WTC11 (cell line): ENCODE data around the gene RYR2. TPM values are rescaled to one million over a fixed set of nuclear protein-coding genes. Genes with fewer than 3 reads are reported as not detected.

Experiments used
- ATAC-seq: fragments of 200-7000 bp; cut with Tn5 transposase; 2 replicates; pipeline ENCODE4 v1.10.0; 2021; ENCODE audit warnings: mild to moderate bottlenecking, moderate library complexity
- CTCF ChIA-PET: fragments of 300-600 bp; sonication (Branson Sonifier 250); formaldehyde crosslinking; loops from one replicate; lab custom pipeline; 2021; ENCODE audit warnings: antibody characterized with exemption; lab: Charles Lee
- POLR2A ChIA-PET: fragments of 350-600 bp; sonication (Branson Sonifier 250); formaldehyde crosslinking; loops from one replicate; lab custom pipeline; 2021; ENCODE audit warnings: antibody characterized with exemption; lab: Charles Lee
- DNase-seq: peaks from one replicate; pipeline ENCODE4 v3.0.0; 2021; ENCODE audit warnings: low spot score
- H3K27ac Mint-ChIP-seq: 2 replicates; pipeline ENCODE4 v1.8.0; 2021; ENCODE audit warnings: mixed read lengths
- H3K27me3 Mint-ChIP-seq: 2 replicates; pipeline ENCODE4 v1.8.0; 2021; ENCODE audit warnings: low read depth, mild to moderate bottlenecking, moderate library complexity, mixed read lengths
- H3K36me3 Mint-ChIP-seq: 2 replicates; pipeline ENCODE4 v1.8.0; 2021; ENCODE audit warnings: mixed read lengths
- H3K4me1 Mint-ChIP-seq: 2 replicates; pipeline ENCODE4 v1.8.0; 2022; ENCODE audit warnings: mixed read lengths
- H3K4me3 Mint-ChIP-seq: 2 replicates; pipeline ENCODE4 v1.8.0; 2021; ENCODE audit warnings: mild to moderate bottlenecking, moderate library complexity, mixed read lengths
- H3K9me3 Mint-ChIP-seq: 2 replicates; pipeline ENCODE4 v1.8.0; 2021; ENCODE audit warnings: mixed read lengths
- CREB1 ChIP-seq: sonication (generic); formaldehyde crosslinking; IDR thresholded peaks from 2 replicates; pipeline ENCODE4 v1.8.0; 2023; ENCODE audit warnings: mild to moderate bottlenecking, missing genetic modification reagents
- CREM ChIP-seq: sonication (generic); formaldehyde crosslinking; IDR thresholded peaks from 2 replicates; pipeline ENCODE4 v1.8.1; 2022; ENCODE audit warnings: mild to moderate bottlenecking, missing genetic modification reagents, moderate library complexity
- FOXK1 ChIP-seq: sonication (generic); formaldehyde crosslinking; IDR thresholded peaks from 2 replicates; pipeline ENCODE4 v1.8.0; 2022; ENCODE audit warnings: mild to moderate bottlenecking, moderate library complexity, missing genetic modification reagents
- IRF2 ChIP-seq: sonication (generic); formaldehyde crosslinking; IDR thresholded peaks from 2 replicates; pipeline ENCODE4 v1.8.0; 2022; ENCODE audit warnings: low read depth, missing genetic modification reagents, borderline replicate concordance
- KAT7 ChIP-seq: sonication (generic); formaldehyde crosslinking; IDR thresholded peaks from 2 replicates; pipeline ENCODE4 v1.8.1; 2023; ENCODE audit warnings: missing genetic modification reagents, mild to moderate bottlenecking, borderline replicate concordance
- MXD4 ChIP-seq: fragments of 250-450 bp; sonication (Bioruptor Pico); IDR thresholded peaks from 2 replicates; pipeline ENCODE4 v1.8.0; 2021; ENCODE audit warnings: mild to moderate bottlenecking, moderate library complexity, borderline replicate concordance
- NFE2L1 ChIP-seq: sonication (generic); formaldehyde crosslinking; IDR thresholded peaks from 2 replicates; pipeline ENCODE4 v1.8.1; 2023; ENCODE audit warnings: missing genetic modification reagents
- SP1 ChIP-seq: sonication (generic); formaldehyde crosslinking; conservative IDR thresholded peaks from 2 replicates; pipeline ENCODE4 v1.8.1; 2022; ENCODE audit warnings: missing genetic modification reagents
- ZBTB21 ChIP-seq: sonication (generic); formaldehyde crosslinking; IDR thresholded peaks from 2 replicates; pipeline ENCODE4 v1.8.1; 2023; ENCODE audit warnings: mild to moderate bottlenecking, missing genetic modification reagents, borderline replicate concordance
- ZNF423 ChIP-seq: fragments of 250-450 bp; sonication (Bioruptor Pico); IDR thresholded peaks from 2 replicates; pipeline ENCODE4 v2.1.2; 2022; ENCODE audit warnings: mild to moderate bottlenecking, moderate library complexity
- ZNF671 ChIP-seq: fragments of 250-450 bp; sonication (Bioruptor Pico); IDR thresholded peaks from 2 replicates; pipeline ENCODE4 v1.8.0; 2021; ENCODE audit warnings: mild to moderate bottlenecking
- total RNA-seq: library from RNA; stranded (reverse); gene quantifications from 3 replicates; pipeline ENCODE4 v1.2.3, GENCODE V29; 2021
- TF ChIP-seq, protein P1 (sequence below): sonication (generic); formaldehyde crosslinking; IDR thresholded peaks from 2 replicates; pipeline ENCODE4 v1.8.0; 2022; ENCODE audit warnings: mild to moderate bottlenecking, missing genetic modification reagents
- TF ChIP-seq, protein P2 (sequence below): sonication (generic); formaldehyde crosslinking; IDR thresholded peaks from 2 replicates; pipeline ENCODE4 v1.8.0; 2022; ENCODE audit warnings: mild to moderate bottlenecking, missing genetic modification reagents
- TF ChIP-seq, protein P3 (sequence below): sonication (generic); formaldehyde crosslinking; IDR thresholded peaks from 2 replicates; pipeline ENCODE4 v1.8.1; 2023; ENCODE audit warnings: mild to moderate bottlenecking, missing genetic modification reagents
- TF ChIP-seq, protein P4 (sequence below): sonication (generic); formaldehyde crosslinking; IDR thresholded peaks from 2 replicates; pipeline ENCODE4 v1.8.1; 2022; ENCODE audit warnings: mild to moderate bottlenecking, missing genetic modification reagents, moderate library complexity, borderline replicate concordance
- TF ChIP-seq, protein P5 (sequence below): fragments of 250-450 bp; sonication (Bioruptor Pico); conservative IDR thresholded peaks from 2 replicates; pipeline ENCODE4 v1.9.0; 2021; ENCODE audit warnings: mild to moderate bottlenecking
- TF ChIP-seq, protein P6 (sequence below): sonication (generic); formaldehyde crosslinking; IDR thresholded peaks from 2 replicates; pipeline ENCODE4 v1.8.0; 2022; ENCODE audit warnings: mild to moderate bottlenecking, missing genetic modification reagents
- TF ChIP-seq, protein P7 (sequence below): fragments of 250-450 bp; sonication (Bioruptor Pico); IDR thresholded peaks from 2 replicates; pipeline ENCODE4 v1.9.0; 2021; ENCODE audit warnings: mild to moderate bottlenecking
- TF ChIP-seq, protein P8 (sequence below): fragments of 250-450 bp; sonication (Bioruptor Pico); IDR thresholded peaks from 2 replicates; pipeline ENCODE4 v2.1.2; 2022; ENCODE audit warnings: mild to moderate bottlenecking, moderate library complexity

RYR2 gene
- total RNA-seq, 1 experiment from 2014 or later, result 7.9 TPM

DNA sequence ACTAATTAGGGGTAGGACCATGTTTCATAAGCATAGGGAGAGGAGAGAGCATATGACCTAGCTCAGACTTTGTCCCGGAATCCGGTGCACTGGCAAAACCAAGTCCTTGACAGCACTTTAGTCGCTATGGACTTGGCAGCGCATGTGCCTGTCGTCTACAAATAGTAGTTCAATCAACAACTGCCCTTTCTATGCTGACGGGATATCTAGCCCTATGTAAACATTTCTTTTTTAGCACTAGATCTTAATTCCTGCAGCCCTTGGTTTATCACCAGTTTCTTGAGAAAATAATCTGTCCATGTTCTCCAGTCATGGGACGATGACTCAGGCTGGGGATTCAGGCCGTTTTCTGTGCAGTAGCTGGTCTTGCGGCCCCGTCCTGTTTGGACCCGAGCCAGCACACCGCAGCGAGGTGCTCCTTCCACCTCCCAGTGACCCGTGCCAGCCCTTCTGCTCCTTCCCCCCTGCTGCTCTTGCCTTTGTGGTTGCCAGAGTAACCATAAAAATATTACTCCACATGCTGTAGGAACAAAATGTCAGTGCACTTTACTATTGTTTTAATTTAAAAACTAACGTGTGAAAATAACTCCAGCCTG lies 29.1 kb upstream of the RYR2 start:
- TF ChIP-seq IRF2 (CRISPR knock-in tag) (no peak), FOXK1 (no peak), MXD4 (CRISPR knock-in tag) (no peak), CREM (CRISPR knock-in tag) (no peak), SP1 (CRISPR knock-in tag) (no peak), KAT7 (no peak), ZNF423 (CRISPR knock-in tag) (no peak), CREB1 (no peak), NFE2L1 (CRISPR knock-in tag) (no peak), ZBTB21 (CRISPR knock-in tag) (no peak), ZNF671 (no peak)
- TF ChIP-seq, protein P1, sequence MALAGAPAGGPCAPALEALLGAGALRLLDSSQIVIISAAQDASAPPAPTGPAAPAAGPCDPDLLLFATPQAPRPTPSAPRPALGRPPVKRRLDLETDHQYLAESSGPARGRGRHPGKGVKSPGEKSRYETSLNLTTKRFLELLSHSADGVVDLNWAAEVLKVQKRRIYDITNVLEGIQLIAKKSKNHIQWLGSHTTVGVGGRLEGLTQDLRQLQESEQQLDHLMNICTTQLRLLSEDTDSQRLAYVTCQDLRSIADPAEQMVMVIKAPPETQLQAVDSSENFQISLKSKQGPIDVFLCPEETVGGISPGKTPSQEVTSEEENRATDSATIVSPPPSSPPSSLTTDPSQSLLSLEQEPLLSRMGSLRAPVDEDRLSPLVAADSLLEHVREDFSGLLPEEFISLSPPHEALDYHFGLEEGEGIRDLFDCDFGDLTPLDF (CRISPR knock-in tag), result no peak
- TF ChIP-seq, protein P2, sequence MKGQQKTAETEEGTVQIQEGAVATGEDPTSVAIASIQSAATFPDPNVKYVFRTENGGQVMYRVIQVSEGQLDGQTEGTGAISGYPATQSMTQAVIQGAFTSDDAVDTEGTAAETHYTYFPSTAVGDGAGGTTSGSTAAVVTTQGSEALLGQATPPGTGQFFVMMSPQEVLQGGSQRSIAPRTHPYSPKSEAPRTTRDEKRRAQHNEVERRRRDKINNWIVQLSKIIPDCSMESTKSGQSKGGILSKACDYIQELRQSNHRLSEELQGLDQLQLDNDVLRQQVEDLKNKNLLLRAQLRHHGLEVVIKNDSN (CRISPR knock-in tag), result no peak
- TF ChIP-seq, protein P3, sequence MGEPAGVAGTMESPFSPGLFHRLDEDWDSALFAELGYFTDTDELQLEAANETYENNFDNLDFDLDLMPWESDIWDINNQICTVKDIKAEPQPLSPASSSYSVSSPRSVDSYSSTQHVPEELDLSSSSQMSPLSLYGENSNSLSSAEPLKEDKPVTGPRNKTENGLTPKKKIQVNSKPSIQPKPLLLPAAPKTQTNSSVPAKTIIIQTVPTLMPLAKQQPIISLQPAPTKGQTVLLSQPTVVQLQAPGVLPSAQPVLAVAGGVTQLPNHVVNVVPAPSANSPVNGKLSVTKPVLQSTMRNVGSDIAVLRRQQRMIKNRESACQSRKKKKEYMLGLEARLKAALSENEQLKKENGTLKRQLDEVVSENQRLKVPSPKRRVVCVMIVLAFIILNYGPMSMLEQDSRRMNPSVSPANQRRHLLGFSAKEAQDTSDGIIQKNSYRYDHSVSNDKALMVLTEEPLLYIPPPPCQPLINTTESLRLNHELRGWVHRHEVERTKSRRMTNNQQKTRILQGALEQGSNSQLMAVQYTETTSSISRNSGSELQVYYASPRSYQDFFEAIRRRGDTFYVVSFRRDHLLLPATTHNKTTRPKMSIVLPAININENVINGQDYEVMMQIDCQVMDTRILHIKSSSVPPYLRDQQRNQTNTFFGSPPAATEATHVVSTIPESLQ (CRISPR knock-in tag), result no peak
- TF ChIP-seq, protein P4, sequence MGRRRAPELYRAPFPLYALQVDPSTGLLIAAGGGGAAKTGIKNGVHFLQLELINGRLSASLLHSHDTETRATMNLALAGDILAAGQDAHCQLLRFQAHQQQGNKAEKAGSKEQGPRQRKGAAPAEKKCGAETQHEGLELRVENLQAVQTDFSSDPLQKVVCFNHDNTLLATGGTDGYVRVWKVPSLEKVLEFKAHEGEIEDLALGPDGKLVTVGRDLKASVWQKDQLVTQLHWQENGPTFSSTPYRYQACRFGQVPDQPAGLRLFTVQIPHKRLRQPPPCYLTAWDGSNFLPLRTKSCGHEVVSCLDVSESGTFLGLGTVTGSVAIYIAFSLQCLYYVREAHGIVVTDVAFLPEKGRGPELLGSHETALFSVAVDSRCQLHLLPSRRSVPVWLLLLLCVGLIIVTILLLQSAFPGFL, result no peak
- TF ChIP-seq, protein P5, sequence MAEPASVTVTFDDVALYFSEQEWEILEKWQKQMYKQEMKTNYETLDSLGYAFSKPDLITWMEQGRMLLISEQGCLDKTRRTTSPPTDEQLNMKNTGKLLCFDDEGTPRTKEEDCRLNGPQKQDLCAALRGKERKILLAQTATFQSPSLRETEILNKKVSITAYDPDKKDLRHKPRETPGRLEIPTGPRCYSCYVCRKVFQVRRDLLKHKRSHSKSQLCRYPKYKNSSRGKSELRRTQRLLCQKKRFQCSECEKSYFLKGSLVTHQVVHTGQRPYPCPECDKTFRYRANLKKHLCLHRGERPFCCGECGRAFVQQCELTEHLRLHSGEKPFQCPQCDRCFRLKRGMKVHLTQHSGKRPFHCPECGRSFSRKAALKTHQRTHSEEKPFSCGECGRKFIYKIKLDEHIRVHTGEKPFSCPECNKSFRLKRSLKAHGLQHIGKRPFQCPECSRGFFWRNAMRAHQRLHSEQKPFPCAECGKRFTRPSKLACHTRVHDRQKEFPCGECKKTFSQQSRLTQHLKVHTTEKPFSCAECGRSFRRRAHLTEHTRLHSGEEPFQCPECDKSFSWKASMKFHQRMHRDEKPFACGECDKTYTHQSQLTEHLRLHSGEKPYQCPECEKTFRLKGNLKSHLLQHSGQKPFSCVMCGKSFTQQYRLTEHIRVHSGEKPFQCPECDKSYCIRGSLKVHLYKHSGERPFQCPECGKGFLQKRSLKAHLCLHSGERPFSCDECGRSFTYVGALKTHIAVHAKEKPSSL, result no peak
- TF ChIP-seq, protein P6, sequence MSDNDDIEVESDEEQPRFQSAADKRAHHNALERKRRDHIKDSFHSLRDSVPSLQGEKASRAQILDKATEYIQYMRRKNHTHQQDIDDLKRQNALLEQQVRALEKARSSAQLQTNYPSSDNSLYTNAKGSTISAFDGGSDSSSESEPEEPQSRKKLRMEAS (CRISPR knock-in tag), result no peak
- TF ChIP-seq, protein P7, sequence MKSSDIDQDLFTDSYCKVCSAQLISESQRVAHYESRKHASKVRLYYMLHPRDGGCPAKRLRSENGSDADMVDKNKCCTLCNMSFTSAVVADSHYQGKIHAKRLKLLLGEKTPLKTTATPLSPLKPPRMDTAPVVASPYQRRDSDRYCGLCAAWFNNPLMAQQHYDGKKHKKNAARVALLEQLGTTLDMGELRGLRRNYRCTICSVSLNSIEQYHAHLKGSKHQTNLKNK, result no peak
- TF ChIP-seq, protein P8, sequence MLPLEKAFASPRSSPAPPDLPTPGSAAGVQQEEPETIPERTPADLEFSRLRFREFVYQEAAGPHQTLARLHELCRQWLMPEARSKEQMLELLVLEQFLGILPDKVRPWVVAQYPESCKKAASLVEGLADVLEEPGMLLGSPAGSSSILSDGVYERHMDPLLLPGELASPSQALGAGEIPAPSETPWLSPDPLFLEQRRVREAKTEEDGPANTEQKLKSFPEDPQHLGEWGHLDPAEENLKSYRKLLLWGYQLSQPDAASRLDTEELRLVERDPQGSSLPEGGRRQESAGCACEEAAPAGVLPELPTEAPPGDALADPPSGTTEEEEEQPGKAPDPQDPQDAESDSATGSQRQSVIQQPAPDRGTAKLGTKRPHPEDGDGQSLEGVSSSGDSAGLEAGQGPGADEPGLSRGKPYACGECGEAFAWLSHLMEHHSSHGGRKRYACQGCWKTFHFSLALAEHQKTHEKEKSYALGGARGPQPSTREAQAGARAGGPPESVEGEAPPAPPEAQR (CRISPR knock-in tag), result no peak
- Mint-ChIP-seq H3K4me1 (peaks cover 62% of the 10 kb centered on the region), H3K27ac (no peak overlapping the region), H3K27me3 (peaks cover 7% of the 10 kb centered on the region), H3K9me3 (peaks cover 4% of the 10 kb centered on the region), H3K36me3 (no peaks in the 10 kb centered on the region), H3K4me3 (no peak overlapping the region)
- ATAC-seq (0 out of 2 replicates have a peak, but pooled peaks have one; percentile 6), DNase-seq (no peak)
- ChIA-PET POLR2A (no interaction called here), CTCF (no interaction called here)
